GM10266 (cell line): Measurements from ENCODE around the gene C21orf58.

Experiments used
- DNase-seq: peaks from one replicate; pipeline ENCODE4 v3.0.0; 2012; ENCODE audit errors: extremely low spot score
- TF ChIP-seq, protein P1 (sequence below): IDR thresholded peaks from 2 replicates; pipeline ENCODE4 v1.5.1; 2012; ENCODE audit warnings: mild to moderate bottlenecking, low read depth; ENCODE audit not compliant: control insufficient read depth, insufficient read depth; ENCODE audit errors: missing control alignments

Gene C21orf58

DNA sequence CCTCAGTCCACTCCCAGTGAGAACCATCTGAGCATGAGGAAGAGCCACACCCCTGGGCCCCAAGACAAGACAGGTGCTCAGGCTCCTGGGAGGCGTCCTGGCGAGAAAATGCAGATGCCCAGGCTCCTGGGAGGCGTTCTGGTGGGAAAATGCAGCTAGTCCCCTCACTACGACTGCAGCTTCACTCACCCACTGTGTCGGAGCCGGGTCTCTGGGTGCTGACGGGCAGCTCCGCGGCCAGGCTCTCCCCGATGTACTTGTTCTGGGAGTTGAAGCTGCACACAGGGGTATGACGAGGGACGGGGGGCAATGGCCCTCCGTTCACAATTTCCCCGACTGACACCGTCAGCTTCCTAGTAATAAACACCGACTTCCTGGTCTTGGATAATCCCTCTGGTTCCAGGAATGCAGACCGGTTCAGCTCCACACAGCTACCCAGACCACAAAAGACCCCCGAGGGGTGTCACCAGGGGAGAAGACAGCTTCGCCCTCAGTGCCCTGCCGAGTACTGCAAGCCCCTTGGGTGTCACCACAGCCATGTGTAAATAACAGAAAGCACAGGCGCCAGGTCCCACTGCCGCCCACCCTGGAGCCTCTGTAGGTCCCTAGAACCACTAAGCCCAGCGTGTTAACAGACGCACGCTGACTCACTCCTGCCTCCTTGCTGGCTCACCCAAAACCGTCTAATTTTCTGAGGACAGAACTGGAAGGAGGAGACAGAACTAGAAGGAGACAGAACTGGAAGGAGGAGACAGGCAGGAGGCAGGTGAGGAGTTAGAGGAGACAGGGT is 57.7 kb downstream of the C21orf58 start:
- DNase-seq, result no peak
- TF ChIP-seq, protein P1, sequence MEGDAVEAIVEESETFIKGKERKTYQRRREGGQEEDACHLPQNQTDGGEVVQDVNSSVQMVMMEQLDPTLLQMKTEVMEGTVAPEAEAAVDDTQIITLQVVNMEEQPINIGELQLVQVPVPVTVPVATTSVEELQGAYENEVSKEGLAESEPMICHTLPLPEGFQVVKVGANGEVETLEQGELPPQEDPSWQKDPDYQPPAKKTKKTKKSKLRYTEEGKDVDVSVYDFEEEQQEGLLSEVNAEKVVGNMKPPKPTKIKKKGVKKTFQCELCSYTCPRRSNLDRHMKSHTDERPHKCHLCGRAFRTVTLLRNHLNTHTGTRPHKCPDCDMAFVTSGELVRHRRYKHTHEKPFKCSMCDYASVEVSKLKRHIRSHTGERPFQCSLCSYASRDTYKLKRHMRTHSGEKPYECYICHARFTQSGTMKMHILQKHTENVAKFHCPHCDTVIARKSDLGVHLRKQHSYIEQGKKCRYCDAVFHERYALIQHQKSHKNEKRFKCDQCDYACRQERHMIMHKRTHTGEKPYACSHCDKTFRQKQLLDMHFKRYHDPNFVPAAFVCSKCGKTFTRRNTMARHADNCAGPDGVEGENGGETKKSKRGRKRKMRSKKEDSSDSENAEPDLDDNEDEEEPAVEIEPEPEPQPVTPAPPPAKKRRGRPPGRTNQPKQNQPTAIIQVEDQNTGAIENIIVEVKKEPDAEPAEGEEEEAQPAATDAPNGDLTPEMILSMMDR, result no peak

DNA sequence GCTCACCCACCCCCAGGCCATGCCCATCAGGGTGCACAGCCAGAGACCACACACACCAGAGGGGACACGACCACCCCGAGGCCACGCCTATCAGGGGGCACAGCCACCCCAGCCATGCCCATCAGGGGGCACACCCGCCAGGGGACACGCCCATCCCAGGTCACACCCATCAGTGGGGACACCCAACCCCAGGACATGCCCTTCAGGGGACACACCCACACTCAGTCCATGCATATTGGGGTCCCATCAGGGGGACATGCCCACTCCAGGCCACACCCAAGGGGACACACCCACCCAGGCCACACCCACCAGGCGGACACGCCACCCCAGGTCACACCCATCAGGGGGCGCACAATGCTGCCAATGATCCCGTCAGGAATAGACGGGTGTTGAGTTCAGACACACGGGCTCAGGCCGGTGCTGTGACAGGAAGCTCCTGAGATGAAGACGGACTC is 59.0 kb downstream of the C21orf58 start:
- no peak for DNase-seq
- TF ChIP-seq, protein P1, result no peak

DNA sequence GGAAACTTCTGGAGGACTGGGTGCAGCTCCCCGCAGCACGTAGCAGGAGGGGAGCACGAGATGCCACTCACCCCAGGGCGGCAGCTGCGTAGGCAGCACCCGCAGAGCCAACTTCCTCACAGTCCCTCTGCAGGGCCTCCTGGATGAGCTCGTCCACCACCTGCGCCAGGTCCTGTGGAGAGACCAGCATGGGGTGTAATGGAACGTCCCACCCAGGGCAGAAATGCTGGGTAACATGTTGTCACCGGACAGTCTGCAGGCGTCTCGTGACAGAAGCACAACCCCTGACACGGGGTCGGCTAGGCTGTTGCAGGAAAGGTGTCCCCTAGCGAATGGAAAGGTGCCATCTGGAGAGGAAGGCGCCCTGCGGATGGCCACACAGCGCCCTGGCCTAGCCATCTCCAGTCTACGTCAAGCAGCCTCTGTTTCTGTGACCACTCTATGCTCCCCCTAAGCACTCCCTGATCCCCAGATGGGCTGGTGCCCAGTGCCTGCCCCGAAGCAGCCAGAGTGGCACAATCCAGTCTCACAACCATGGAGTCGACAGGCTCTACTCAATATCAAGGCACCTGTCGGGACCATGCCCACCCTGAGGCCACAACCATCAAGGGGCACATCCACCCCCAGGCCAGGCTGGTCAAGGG is 59.5 kb downstream of the C21orf58 start:
- no peak for DNase-seq
- TF ChIP-seq, protein P1, result no peak

DNA sequence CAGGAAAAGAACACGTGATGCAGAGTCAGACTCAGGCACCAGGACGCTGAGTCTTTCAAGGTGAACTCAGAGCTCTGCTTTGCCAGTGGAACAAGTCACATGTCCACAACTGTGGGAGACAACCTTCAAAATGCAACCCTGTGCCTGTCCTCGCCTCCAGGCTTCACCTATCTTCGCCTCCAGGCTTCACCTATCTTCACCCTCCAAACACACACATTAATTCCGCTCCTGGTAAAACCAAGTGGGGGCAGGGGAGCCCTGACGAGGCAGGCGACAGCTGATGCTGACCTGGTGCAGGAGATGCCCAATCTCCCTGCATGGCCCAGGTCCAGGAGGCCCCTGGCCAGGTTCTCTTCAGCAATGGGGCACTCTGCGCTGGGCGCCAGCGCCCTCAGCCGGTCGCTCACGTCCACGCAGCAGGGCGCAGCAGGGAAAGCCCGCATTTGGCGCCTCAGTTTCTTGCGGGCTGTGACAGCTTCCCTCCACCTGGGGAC is 67.1 kb downstream of the C21orf58 start:
- TF ChIP-seq, protein P1, result no peak
- DNase-seq, result no peak

DNA sequence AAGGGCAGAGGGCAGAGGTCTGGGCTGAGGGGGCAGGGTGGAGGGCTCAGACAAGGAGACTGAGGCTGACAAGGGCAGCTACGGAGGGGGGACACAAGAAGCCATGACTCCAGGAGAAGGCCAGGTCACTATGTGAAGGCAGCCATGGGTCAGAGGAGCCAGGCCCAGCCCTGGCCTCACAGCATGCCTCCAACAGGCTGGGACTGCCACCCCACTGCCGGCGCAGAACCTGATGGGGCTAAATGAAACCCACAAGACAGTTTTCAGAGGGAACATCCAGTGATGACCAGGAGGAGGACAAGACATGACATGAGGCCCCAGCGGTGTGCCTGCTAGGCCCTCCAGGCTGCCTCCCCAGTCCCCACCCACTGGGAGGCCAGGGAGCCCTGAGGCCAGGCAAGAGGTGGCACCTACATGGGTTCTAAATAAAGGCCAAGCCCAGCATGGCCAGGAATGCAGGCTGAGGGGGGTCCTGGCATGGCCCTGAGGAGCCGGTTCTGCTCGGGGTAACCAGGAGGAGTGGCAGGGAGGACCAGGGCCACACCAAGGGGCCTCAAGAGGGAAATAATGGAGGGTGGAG is 67.8 kb downstream of the C21orf58 start:
- TF ChIP-seq, protein P1, result no peak
- no peak for DNase-seq

DNA sequence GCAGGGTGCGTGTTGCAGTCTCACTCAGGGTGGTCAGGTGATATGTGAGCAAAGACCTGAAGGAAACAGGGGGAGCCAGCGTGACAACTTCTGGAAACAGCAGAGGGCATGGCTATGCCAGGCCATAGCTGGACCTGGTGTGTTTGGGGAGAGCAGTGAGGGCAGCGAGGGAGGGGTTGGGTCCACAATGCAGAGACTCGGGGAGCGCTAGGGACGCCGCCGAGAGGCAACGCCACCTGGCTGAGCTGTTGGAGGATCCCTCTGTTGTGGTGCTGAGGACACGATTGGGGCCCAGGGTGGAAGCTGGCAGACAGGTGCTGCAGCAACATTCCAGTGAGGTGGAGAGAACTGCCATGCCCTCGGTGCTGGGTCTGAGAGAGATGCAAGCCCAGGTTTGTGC is 68.5 kb downstream of the C21orf58 start:
- DNase-seq, result no peak
- TF ChIP-seq, protein P1, result no peak
